OCI-LY3 (cell line): Measurements from ENCODE around the gene SMAD3.

Source experiments
- H2AFZ ChIP-seq: fragments of 200-600, 300-600 bp; shearing (Covaris generic); 2 replicates; pipeline ENCODE4 v1.6.0; 2014; ENCODE audit warnings: antibody characterized with exemption, low read depth, low read length
- H3K27ac ChIP-seq: fragments of 200-600, 300-600 bp; sonication (generic); 2 replicates; pipeline ENCODE4 v1.5.1; 2014; ENCODE audit warnings: mild to moderate bottlenecking, low read length, moderate library complexity, mixed read lengths
- H3K27me3 ChIP-seq: fragments of 200-600, 300-600 bp; sonication (generic); 2 replicates; pipeline ENCODE4 v1.6.1; 2014; ENCODE audit warnings: low read depth, low read length, mixed read lengths
- H3K36me3 ChIP-seq: fragments of 200-600, 300-600 bp; sonication (generic); replicated peaks from 2 replicates; pipeline ENCODE3; 2014; ENCODE audit warnings: low read depth, low read length, mixed read lengths
- H3K4me1 ChIP-seq: fragments of 300-600, 200-600 bp; sonication (generic); 2 replicates; pipeline ENCODE4 v1.6.1; 2014; ENCODE audit warnings: low read length, mixed read lengths
- H3K4me2 ChIP-seq: fragments of 200-600, 300-600 bp; sonication (generic); 2 replicates; pipeline ENCODE4 v1.6.1; 2014; ENCODE audit warnings: low read length, mixed read lengths
- H3K4me3 ChIP-seq: fragments of 300-600, 200-600 bp; sonication (generic); 2 replicates; pipeline ENCODE4 v1.5.1; 2014; ENCODE audit warnings: antibody characterized with exemption, mild to moderate bottlenecking, low read length, moderate library complexity
- H3K79me2 ChIP-seq: fragments of 300-600, 200-600 bp; shearing (Covaris generic); 2 replicates; pipeline ENCODE4 v1.6.1; 2014; ENCODE audit warnings: mild to moderate bottlenecking, low read length, mixed read lengths
- H3K9ac ChIP-seq: fragments of 300-600, 200-600 bp; shearing (Covaris generic); 2 replicates; pipeline ENCODE4 v1.6.0; 2014; ENCODE audit warnings: mild to moderate bottlenecking, low read length, moderate library complexity
- H3K9me3 ChIP-seq: fragments of 200-600, 300-600 bp; shearing (Covaris generic); 2 replicates; pipeline ENCODE4 v1.6.1; 2014; ENCODE audit warnings: low read length, mixed read lengths; ENCODE audit not compliant: insufficient read depth
- H4K20me1 ChIP-seq: fragments of 200-600, 300-600 bp; sonication (generic); 2 replicates; pipeline ENCODE4 v1.6.1; 2016; ENCODE audit warnings: low read length, mixed read lengths; ENCODE audit not compliant: insufficient read depth
- EZH2phosphoT487 ChIP-seq: fragments of 200-600 bp; shearing (Covaris generic); IDR thresholded peaks from 2 replicates; pipeline ENCODE4 v1.6.1; 2018; ENCODE audit warnings: antibody characterized with exemption, mixed run types, low read depth
- TF ChIP-seq, protein P1 (sequence below): fragments of 200-600, 300-600 bp; sonication (generic); IDR thresholded peaks from 2 replicates; pipeline ENCODE4 v1.5.1; 2014; ENCODE audit warnings: antibody characterized with exemption, low read length, low read depth

The SMAD3 gene

DNA sequence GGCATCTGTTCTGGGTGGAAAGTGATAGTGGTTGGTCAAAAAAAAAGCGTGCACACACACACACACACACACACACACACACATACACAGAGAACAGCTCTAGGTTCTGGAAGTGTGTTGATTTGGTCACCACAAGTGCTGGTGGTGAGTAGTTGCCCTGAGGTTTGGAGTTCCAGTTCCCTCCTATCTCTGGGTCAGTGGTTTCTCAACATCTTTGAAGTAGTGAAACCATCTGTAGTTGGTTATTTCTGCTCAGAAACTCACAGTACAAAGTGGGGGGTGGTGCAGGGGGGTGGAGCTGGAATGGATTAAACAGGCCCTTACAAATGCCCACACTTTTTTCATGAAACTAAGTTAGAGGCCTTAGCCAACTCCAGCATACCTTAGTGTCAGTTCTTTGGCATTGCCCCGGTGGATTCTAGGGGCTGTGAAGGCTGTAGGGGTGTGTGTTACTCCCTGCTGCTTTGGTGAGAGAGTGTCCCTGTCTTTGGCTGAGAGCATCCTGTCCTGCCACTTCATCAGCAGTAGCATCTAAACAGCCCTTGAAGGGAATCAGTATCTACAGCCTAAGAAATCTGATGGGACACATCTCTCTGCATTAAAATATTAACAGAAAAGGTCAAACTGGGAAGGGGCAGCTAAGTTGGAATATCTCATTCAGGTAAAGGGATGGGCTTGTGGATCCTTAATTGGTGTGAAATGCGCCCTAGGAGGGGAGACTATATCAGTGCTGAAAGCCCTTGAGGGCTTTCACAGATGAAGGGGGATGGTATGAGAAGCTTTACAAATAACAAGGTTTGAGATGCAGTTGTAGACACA lies 20.6 kb downstream of the SMAD3 start:
- peaks cover 20% of the 10 kb centered on the region for H3K27me3 ChIP-seq
- H3K9me3 ChIP-seq: no peaks in the 10 kb centered on the region
- H3K4me2 ChIP-seq: peak overlapping the region; percentile 84
- H3K9ac ChIP-seq: peak overlapping the region; percentile 59
- peaks cover 74% of the 10 kb centered on the region for H3K4me1 ChIP-seq
- peak; percentile 87 for TF ChIP-seq EZH2phosphoT487
- TF ChIP-seq, protein P1, sequence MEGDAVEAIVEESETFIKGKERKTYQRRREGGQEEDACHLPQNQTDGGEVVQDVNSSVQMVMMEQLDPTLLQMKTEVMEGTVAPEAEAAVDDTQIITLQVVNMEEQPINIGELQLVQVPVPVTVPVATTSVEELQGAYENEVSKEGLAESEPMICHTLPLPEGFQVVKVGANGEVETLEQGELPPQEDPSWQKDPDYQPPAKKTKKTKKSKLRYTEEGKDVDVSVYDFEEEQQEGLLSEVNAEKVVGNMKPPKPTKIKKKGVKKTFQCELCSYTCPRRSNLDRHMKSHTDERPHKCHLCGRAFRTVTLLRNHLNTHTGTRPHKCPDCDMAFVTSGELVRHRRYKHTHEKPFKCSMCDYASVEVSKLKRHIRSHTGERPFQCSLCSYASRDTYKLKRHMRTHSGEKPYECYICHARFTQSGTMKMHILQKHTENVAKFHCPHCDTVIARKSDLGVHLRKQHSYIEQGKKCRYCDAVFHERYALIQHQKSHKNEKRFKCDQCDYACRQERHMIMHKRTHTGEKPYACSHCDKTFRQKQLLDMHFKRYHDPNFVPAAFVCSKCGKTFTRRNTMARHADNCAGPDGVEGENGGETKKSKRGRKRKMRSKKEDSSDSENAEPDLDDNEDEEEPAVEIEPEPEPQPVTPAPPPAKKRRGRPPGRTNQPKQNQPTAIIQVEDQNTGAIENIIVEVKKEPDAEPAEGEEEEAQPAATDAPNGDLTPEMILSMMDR: no peak
- peaks cover 35% of the 10 kb centered on the region for H3K79me2 ChIP-seq
- no peak overlapping the region for H2AFZ ChIP-seq
- peaks cover 3% of the 10 kb centered on the region for H3K36me3 ChIP-seq
- H3K27ac ChIP-seq: peak overlapping the region; percentile 92
- H4K20me1 ChIP-seq: peaks cover 12% of the 10 kb centered on the region
- H3K4me3 ChIP-seq: peak overlapping the region; percentile 65

DNA sequence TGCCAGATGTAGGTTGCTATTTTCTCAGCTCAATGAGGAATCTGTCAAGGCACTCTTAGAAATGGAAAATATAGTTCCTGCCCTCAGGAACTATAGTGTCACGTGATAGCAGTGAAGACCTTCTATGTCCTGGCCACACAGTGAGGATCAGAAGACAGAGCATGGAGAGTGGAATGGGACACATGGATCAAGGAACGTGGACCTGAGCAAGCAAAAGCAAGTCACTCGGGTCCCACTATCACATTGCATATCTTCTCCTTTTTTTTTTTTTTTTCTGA lies 21.2 kb downstream of the SMAD3 start:
- Histone ChIP-seq H3K27me3 (peaks cover 24% of the 10 kb centered on the region), H3K79me2 (peaks cover 35% of the 10 kb centered on the region), H4K20me1 (peaks cover 14% of the 10 kb centered on the region), H3K36me3 (peaks cover 3% of the 10 kb centered on the region), H2AFZ (no peak overlapping the region), H3K4me2 (peak overlapping the region; percentile 84), H3K4me1 (peaks cover 75% of the 10 kb centered on the region), H3K9me3 (no peaks in the 10 kb centered on the region), H3K4me3 (peak overlapping the region; percentile 45), H3K27ac (peak overlapping the region; percentile 92), H3K9ac (peak overlapping the region; percentile 48; the same call in 1 of the 2 replicates)
- no peak for TF ChIP-seq EZH2phosphoT487
- TF ChIP-seq, protein P1: no peak

- TF ChIP-seq EZH2phosphoT487: no peak
- TF ChIP-seq, protein P1: no peak
- peaks cover 19% of the 10 kb centered on the region for H4K20me1 ChIP-seq
- H3K36me3 ChIP-seq: no peaks in the 10 kb centered on the region
These were observed 22.2 kb downstream of the SMAD3 start for GRCh38 chr15:67087507-67088172.

More at GRCh38 chr15:67087507-67088172, 22.2 kb downstream of the SMAD3 start:
- no peak overlapping the region for H3K27ac ChIP-seq
- no peak overlapping the region for H3K9ac ChIP-seq
- H3K27me3 ChIP-seq: peaks cover 32% of the 10 kb centered on the region
- H2AFZ ChIP-seq: no peak overlapping the region
- H3K9me3 ChIP-seq: no peaks in the 10 kb centered on the region
- peaks cover 75% of the 10 kb centered on the region for H3K4me1 ChIP-seq
- H3K79me2 ChIP-seq: peaks cover 35% of the 10 kb centered on the region
- no peak overlapping the region for H3K4me3 ChIP-seq
- H3K4me2 ChIP-seq: peak overlapping the region; percentile 84; the same call in 1 of the 2 replicates
